Renal cortex interstitium (tissue), 11 donors: ENCODE data around the gene NSUN6. TPM values are rescaled to one million over a fixed set of nuclear protein-coding genes. Genes with fewer than 3 reads are reported as not detected.
"Not testable (repeated sequence)": the region's sequence is repeated elsewhere in the genome, so short reads cannot be mapped to it uniquely, and the experiment has no call there.

ENCODE experiments used
- DNase-seq, 11 donors: peaks; one replicate each; pipeline ENCODE4 v3.0.0-alpha.2; 2013; ENCODE audit warnings: low read depth in 9 of 11, low spot score in 4 of 11; ENCODE audit errors: extremely low read depth in 1 of 11
- polyA plus RNA-seq, 3 donors: library from polyadenylated mRNA; unstranded; fragments of 120-200 nt; gene quantifications; one replicate each; pipeline ENCODE4 v1.2.1, GENCODE V29; 2013; ENCODE audit not compliant: insufficient read length in 3 of 3

Gene NSUN6
- polyA plus RNA-seq, 3 donors: 21.5 to 41.0 (median 27.4) TPM

DNA sequence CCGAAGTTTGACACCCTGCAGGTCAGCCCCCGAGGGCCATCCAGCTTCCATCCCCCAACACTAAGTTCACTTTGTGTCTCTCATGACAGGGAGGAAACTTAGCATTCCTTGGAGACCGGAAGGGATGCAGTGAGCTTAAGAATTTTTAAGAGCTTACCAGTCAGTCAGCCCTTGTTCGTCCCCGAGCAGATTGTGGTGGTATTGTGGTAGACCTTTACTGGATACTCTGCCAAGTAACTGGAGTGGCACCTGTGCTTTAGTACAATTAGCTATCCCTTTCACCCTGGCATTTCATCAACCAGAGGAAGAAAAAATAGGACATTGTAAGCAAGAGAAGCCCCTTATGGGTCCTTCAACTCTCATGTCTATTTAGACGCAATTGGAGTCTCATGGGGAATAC is 74.8 kb downstream of the NSUN6 start:
- no peak for DNase-seq

DNA sequence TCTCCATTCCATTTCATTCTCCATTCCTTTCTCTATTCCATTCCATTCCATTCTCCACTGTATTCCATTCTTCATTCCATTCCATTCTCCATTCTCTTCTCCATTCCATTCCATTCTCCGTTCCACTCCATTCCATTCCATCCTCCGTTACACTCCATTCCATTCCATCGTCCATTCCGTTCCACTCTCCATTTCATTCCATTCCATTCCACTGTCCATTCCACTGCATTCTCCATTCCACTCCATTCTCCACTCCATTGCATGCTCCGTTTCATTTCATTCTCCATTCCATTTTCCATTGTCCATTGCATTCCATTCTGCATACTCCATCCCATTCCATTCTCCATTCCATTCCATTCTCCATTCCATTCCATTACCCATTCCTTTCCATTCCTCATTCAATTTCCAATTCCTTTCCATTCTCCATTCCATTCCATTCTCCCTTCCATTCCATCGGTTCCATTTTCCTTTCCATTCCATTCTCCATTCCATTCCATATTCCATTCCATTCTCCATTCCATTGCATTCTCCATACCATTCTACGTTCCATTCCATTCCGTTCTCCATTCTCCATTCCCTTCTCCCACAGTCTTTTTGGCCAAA is 78.3 kb downstream of the NSUN6 start:
- no peak for DNase-seq

DNA sequence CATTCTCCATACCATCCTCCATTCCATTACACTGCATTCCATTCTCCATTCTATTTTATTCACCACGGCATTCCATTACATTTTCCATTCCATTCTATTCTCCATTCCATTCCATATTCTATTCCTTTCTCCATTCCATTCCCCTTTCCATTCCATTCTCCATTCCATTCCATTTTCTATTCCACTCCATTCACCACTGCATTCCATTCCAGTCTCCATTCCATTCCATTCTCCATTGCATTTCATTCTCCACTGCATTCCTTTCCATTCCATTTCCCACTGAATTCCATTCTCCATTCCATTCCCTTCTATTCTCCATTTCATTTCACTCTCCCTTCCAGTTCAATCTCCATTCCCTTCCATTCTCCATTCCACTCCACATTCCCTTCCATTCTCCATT is 79.6 kb downstream of the NSUN6 start:
- DNase-seq: no peak

DNA sequence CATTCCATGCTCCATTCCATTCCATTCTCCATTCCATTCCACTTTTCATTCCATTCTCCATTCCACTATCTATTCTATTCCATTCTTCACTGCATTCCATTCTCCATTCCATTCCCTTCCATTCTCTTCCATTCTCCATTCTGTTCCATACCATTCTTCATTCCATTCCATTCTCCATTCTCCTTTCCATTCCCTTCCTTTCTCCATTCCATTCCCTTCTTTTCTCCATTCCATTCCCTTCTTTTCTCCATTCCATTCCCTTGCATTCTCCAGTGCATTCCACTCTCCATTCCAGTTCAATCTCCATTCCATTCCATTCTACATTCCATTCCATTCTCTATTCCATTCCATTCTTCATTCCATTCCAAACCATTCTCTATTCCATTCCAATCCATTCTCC is 80.3 kb downstream of the NSUN6 start:
- no peak for DNase-seq

DNA sequence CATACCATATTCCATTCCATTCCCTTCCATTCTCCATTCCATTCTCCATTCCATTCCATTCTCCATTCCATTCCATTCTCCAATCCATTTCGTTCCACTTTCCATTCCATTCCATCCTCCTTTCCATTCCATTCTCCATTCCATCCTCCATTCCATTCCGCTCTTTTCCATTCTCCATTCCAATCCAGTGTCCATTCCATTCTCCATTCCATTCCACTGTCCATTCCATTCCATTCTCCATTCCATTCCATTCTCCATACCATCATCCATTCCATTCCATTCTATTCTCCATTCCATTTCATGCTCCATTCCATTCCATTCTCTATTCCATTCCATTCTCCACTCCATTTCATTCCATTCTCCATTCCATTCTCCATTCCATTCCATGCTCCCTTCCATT is 81.0 kb downstream of the NSUN6 start:
- not testable (repeated sequence) for DNase-seq

DNA sequence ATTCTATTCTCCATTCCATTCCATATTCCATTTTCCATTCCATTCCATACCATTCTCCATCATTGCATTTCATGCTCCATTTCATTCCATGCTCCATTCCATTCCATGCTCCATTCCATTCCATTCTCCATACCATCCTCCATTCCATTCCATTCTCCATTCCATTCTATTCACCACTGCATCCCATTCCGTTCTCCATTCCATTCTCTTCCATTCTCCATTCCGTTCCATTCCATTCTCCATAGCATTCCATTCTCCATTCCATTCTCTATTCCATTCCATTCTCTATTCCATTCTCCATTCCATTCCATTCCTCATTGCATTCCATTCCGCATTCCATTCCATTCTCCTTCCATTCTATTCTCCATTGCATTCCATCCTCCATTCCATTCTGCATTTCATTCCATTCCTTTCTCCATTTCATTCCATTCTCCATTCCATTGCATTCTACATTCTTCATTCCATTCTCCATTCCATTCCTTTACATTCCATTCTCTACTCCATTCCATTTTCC is 84.0 kb downstream of the NSUN6 start:
- DNase-seq: no peak

DNA sequence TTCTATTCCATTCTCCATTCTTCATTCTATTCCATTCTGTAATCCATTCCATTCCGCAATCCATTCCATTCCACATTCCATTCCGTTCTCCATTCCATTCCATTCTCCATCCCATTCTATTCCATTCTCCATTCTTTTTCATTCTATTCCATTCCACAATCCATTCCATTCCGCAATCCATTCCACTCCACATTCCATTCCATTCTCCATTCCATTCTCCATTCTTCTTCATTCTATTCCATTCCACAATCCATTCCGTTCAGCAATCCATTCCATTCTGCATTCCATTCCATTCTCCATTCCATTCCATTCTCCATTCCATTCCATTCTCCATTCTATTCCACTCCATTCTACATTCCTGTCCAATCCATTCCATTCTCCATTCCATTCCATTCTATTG is 85.2 kb downstream of the NSUN6 start:
- no peak for DNase-seq

DNA sequence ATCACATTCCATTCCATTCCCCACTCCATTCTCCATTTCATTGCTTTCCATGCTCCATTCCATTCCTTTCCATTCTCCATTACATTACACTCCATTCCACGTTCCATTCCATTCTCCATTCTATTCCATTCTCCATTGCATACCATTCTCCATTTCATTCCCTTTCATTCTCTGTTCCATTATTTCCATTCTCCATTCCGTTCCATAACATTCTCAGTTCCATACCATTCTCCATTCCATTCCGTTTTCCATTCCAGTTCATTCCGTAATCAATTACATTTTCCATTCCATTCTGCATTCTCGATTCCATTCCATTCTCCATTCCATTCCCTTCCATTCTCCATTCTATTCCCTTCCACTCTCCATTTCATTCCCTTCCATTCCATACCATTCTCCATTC is 86.4 kb downstream of the NSUN6 start:
- no peak for DNase-seq

DNA sequence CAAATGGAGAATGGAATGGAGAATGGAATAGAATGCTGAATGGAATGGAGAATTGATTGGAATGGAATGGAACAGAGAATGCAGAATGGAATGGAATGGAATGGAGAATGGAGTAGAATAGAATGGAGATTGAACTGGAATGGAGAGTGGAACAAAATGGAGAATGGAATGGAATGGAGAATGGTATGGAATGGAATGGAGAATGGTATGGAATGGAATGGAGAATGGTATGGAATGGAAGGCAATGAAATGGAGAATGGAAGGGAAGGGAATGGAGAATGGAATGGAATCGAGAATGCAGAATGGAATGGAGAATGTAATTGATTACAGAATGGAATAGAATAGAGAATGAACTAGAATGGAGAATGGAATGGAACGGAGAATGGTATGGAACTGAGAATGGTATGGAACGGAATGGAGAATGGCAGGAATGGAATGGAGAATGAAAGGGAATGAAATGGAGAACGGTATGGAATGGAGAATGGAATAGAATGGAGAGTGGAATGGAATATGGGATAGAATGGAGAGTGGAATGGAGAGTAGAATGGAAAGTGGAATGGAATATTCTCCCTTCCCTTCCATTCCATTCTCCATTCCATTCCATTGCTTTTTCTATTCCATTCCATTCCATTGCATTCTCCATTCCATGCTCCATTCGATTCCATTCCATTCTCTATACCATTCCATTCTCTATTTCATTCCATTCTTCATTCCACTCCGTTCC is 88.2 kb downstream of the NSUN6 start:
- no peak for DNase-seq

DNA sequence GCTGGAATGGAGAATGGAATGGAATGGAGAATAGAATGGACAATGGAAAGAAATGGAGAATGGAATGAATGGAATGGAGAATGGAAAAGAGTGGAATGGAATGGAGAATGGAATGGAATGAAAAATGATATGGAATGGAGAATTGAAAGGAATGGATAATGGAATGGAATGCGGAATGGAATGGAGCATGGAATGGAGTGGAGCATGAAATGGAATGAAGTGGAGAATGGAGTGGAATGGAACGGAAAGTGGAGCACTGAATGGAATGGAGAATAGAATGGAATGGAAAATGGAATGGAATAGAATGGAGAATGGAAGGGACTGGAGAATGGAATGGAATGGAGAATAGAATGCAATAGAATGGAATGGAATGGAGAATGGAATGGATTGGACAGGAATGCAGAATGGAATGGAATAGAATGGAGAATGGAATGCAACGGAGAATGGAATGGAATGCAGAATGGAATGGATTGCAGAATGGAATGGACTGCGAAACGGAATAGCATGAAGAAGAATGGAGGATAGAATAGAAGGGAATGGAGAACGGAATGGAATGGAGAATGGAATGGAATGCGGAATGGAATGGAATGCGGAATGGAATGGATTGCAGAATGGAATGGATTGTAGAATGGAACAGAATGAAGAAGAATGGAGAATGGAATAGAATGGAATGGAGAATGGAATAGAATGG is 89.4 kb downstream of the NSUN6 start:
- DNase-seq: no peak

DNA sequence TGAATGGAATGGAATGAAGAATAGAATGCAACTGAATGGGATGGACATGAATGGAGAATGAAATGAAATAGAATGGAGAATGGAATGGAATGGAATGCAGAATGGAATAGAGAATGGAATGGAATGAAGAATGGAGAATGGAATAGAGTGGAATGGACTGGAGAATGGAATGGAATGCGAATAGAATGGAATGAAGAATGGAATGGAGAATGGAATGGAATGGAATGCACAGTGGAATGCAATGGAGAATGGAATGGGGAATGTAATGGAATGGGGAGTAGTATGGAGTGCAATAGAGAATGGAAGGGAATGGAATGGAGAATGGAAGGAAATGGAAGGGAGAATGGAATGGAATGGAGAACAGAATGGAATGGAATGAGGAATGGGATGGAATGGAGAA is 93.4 kb downstream of the NSUN6 start:
- no peak for DNase-seq

DNA sequence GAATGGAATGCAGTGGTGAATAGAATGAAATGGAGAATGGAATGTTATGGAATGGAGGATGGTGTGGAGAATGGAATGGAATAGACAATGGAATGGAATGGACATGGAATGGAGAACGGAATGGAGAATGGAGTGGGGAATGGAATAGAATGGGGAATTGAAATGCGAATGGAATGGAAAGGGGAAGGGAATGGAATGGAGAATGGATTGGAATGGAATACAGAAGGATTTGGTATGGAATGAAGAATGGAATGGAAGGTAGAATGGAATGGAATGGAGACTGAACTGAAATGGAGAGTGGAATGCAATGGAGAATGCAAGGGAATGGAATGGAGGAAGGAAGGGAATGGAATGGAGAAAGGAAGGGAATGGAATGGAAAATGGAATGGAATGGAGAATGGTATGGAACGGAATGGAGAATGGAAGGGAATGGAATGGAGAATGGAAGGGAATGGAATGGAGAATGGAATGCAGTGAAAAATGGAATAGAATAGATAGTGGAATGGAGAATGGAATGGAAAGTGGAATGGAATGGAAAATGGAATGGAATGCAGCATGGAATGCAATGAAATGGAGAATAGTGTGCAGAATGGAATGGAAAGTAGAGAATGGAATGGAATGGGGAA is 94.8 kb downstream of the NSUN6 start:
- no peak for DNase-seq

DNA sequence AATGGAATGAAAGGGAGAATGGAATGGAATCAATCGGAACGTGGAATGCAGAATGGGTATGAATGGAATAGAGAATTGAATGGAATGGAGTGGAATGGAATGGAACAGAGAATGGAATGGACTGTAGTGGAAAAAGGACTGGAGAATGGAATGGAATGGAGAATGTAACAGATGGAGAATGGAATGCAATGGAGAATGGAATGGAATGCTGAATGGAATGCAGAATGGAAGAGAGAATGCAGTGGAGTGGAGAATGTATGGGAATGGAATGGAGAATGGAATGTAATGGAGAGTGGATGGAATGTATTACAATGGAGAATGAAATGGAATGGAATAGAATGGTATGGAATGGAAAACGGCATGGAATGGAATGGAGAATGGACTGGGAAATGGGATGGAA is 96.9 kb downstream of the NSUN6 start:
- DNase-seq: no peak

DNA sequence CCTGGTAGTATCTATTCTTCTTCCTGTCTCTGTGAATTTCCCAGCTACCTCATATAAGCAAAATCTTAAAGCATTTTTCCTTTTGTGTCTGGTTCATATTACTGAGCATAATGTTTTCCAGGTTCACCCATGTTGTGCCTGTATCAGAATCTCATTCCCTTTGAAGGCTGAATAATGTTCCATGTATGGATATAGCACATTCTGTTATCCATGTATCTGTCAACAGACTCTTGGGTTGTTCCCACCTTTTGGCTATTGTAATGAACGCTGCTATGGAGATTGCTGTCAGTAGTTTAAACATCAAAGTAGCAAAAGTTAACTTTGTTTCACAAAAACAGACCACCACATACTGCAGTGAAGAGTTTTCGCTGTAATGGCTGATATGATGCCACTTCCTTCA is 99.9 kb downstream of the NSUN6 start:
- DNase-seq: no peak

DNA sequence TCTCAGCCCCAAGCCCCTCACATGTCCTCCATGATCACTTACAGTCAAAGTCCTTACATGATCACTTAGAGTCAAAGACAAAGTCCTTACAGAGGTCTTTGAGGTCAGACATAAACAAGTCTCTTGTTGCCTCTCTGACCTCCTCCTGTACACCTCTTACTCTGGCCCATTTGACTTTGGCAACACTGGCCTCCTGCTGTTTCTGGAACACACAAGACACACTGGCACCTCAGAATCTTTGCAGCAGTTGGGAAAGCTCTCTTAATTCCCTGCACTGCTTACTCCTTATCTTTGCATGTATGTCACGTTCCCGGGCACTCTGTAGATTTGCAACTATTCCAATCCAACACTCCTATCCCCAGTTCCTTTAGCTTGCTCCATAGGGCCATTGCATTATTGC is 102.3 kb downstream of the NSUN6 start:
- DNase-seq: no peak

DNA sequence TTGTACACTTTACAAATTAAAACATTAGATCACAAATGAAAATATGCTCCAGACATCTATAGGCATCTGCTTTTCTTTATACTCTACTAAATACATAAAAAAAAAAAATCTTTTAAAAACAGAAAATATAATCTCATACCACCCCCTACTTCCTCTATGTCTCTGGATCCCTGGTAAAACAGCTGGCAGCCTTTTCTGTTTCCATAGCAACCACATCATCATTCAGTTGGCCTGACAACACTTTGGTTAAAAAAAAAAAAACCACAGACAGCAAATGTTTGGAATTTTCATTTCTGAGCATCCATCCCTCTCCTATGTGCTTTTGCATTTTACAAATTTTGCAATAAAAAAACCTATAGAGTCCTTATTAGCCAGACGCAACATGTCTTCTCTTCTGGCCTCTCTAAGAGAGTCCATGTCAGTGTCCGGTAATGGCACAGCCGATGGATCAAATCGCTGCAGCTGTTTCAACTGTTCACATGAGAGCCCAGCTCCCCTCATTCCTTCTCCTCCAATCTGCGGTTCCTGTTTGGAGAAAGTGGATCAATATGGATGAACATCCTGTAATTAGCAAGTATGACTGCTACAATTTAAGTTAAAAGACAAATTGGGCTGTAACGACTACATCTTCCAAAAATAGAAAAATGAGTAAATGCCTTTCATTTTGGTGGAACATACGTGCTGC is 105.6 kb downstream of the NSUN6 start:
- no peak for DNase-seq

DNA sequence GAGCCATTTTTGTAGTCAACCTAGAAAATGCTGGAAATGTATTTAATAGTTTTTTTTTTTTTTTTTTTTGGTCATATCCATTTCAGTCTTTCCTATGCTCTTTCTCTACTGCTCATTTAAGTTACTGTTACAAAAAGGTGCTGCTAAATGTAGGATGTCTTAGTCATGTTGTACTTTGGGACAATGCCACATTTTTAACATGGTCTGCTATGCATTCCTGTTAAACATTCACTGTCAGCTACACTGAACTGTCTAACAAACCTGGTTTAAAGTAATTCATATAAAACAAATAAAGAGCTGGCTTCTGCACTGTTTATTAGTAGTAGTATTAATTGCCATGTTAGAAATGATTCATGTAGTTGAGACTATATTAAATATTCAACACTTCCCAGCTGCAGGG is 108.6 kb downstream of the NSUN6 start:
- DNase-seq: peak in 1 of 11 donors; percentile 29

DNA sequence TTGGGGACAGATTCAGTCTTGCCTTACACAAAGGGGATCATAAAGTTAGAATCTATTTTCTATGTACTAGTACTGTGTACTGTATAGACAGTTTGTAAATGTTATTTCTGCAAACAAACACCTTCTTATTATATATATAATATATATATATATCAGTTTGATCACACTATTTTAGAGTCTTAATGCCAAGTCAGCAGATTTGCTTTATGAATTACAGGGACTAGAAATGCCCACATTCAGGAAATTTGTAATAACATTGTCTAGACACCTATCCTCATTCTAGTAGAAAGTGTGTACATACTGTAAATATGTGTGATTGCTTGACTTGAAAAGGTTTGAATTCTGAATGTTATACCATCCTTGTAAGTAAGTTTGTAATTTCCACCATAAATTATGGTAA is 111.2 kb downstream of the NSUN6 start:
- no peak for DNase-seq

DNA sequence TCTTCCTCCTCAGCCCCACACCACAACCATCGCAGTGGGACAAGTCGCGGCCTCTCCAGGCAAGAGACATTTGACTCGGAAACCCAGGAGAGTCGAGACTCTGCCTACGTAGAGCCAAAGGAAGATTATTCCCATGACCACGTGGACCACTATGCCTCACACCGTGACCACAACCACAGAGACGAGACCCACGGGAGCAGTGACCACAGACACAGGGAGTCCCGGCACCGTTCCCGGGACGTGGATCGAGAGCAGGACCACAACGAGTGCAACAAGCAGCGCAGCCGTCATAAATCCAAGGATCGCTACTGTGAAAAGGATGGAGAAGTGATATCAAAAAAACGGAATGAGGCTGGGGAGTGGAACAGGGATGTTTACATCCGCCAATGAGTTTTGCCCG is 112.1 kb downstream of the NSUN6 start:
- DNase-seq: no peak
